H9 (cell line): ENCODE results near the gene SCAMP5. TPM values are rescaled to one million over a fixed set of nuclear protein-coding genes. Genes with fewer than 3 reads are reported as not detected.

Source experiments
- DNase-seq: peaks from one replicate; pipeline ENCODE4 v3.0.0-alpha.2; 2017
- H2AFZ ChIP-seq: one replicate; pipeline ENCODE4 v1.6.1; 2013; ENCODE audit warnings: mild to moderate bottlenecking, low read length, control low read depth, moderate library complexity
- H2AK5ac ChIP-seq: 2 replicates; pipeline ENCODE4 v1.6.1; 2013; ENCODE audit warnings: low read length, control low read depth, mixed read lengths; ENCODE audit not compliant: insufficient read length
- H2BK120ac ChIP-seq: one replicate; pipeline ENCODE4 v1.6.1; 2013; ENCODE audit warnings: low read depth, mild to moderate bottlenecking, low read length, control low read depth, inconsistent platforms; ENCODE audit not compliant: poor library complexity, severe bottlenecking
- H2BK12ac ChIP-seq: 2 replicates; pipeline ENCODE4 v1.6.1; 2013; ENCODE audit warnings: low read length, control low read depth, mixed read lengths, low read depth; ENCODE audit not compliant: insufficient read length
- H2BK15ac ChIP-seq: 2 replicates; pipeline ENCODE4 v1.6.1; 2013; ENCODE audit warnings: low read depth, low read length, control low read depth
- H2BK20ac ChIP-seq: one replicate; pipeline ENCODE4 v1.6.1; 2013; ENCODE audit warnings: low read depth, mild to moderate bottlenecking, low read length, control low read depth, inconsistent platforms; ENCODE audit not compliant: poor library complexity, severe bottlenecking
- H2BK5ac ChIP-seq: 2 replicates; pipeline ENCODE4 v1.6.1; 2013; ENCODE audit warnings: low read length, control low read depth, mixed read lengths; ENCODE audit not compliant: insufficient read length
- H3K14ac ChIP-seq: 2 replicates; pipeline ENCODE4 v1.6.1; 2013; ENCODE audit warnings: low read length, control low read depth; ENCODE audit not compliant: insufficient read depth
- H3K18ac ChIP-seq: 2 replicates; pipeline ENCODE4 v1.6.1; 2013; ENCODE audit warnings: low read depth, mild to moderate bottlenecking, mixed read lengths, low read length, control low read depth; ENCODE audit not compliant: insufficient read length
- H3K23ac ChIP-seq: 2 replicates; pipeline ENCODE4 v1.6.1; 2013; ENCODE audit warnings: low read length, control low read depth, mixed read lengths, low read depth; ENCODE audit not compliant: insufficient read length
- H3K23me2 ChIP-seq: 2 replicates; pipeline ENCODE4 v1.6.1; 2013; ENCODE audit warnings: low read depth, mild to moderate bottlenecking, mixed read lengths, low read length, control low read depth; ENCODE audit not compliant: insufficient read length, poor library complexity, severe bottlenecking
- H3K27ac ChIP-seq: 2 replicates; pipeline ENCODE4 v1.5.1; 2013; ENCODE audit warnings: low read length, control low read depth, mixed read lengths, low read depth; ENCODE audit not compliant: insufficient read length
- H3K27me3 ChIP-seq: 2 replicates; pipeline ENCODE4 v1.6.1; 2013; ENCODE audit warnings: low read length, control low read depth, inconsistent platforms; ENCODE audit not compliant: insufficient read depth
- H3K4ac ChIP-seq: 2 replicates; pipeline ENCODE4 v1.6.1; 2013; ENCODE audit warnings: low read depth, mild to moderate bottlenecking, control low read depth, inconsistent platforms, low read length, moderate library complexity
- H3K4me1 ChIP-seq: 2 replicates; pipeline ENCODE4 v1.6.1; 2013; ENCODE audit warnings: low read length, control low read depth, inconsistent platforms; ENCODE audit not compliant: insufficient read depth
- H3K4me2 ChIP-seq: 2 replicates; pipeline ENCODE4 v1.6.1; 2013; ENCODE audit warnings: low read length, control low read depth, mixed read lengths; ENCODE audit not compliant: insufficient read length, insufficient read depth
- H3K56ac ChIP-seq: 2 replicates; pipeline ENCODE4 v1.6.1; 2013; ENCODE audit warnings: low read depth, mild to moderate bottlenecking, mixed read lengths, low read length, control low read depth; ENCODE audit not compliant: insufficient read length
- H3K79me1 ChIP-seq: 2 replicates; pipeline ENCODE4 v1.6.1; 2013; ENCODE audit warnings: low read depth, mild to moderate bottlenecking, moderate library complexity, low read length, control low read depth, inconsistent platforms; ENCODE audit not compliant: insufficient read depth, poor library complexity, severe bottlenecking
- H3K79me2 ChIP-seq: 2 replicates; pipeline ENCODE4 v1.6.1; 2013; ENCODE audit warnings: low read length, control low read depth, inconsistent platforms; ENCODE audit not compliant: insufficient read depth
- H3K9ac ChIP-seq: 2 replicates; pipeline ENCODE4 v1.6.1; 2013; ENCODE audit warnings: low read length, control low read depth, mixed read lengths; ENCODE audit not compliant: insufficient read length; ENCODE audit errors: extremely low read depth
- H3K9me3 ChIP-seq: one replicate; pipeline ENCODE4 v1.6.1; 2013; ENCODE audit warnings: low read depth, low read length, inconsistent platforms; ENCODE audit not compliant: control insufficient read depth
- H3T11ph ChIP-seq: one replicate; pipeline ENCODE4 v1.6.1; 2013; ENCODE audit warnings: mild to moderate bottlenecking, low read length, control low read depth, inconsistent platforms
- H4K20me1 ChIP-seq: one replicate; pipeline ENCODE4 v1.6.1; 2013; ENCODE audit not compliant: control insufficient read depth, insufficient read length, insufficient read depth
- H4K5ac ChIP-seq: 2 replicates; pipeline ENCODE4 v1.6.1; 2013; ENCODE audit warnings: low read depth, mild to moderate bottlenecking, mixed read lengths, low read length, control low read depth; ENCODE audit not compliant: insufficient read length
- H4K8ac ChIP-seq: replicated peaks from 2 replicates; pipeline ENCODE4 v1.6.1; 2013; ENCODE audit warnings: low read length, control low read depth, mixed read lengths, low read depth; ENCODE audit not compliant: insufficient read length
- H4K91ac ChIP-seq: 2 replicates; pipeline ENCODE4 v1.6.1; 2013; ENCODE audit warnings: low read depth, mild to moderate bottlenecking, moderate library complexity, mixed read lengths, low read length, control low read depth; ENCODE audit not compliant: insufficient read length
- H3K27ac Mint-ChIP-seq, 3 experiments: 2 replicates in 2 of 3; 3 replicates in 1 of 3; pipeline ENCODE4 v1.8.0; 2020 to 2021; ENCODE audit warnings: mixed read lengths in 3 of 3, mild to moderate bottlenecking in 1 of 3, moderate library complexity in 1 of 3
- H3K27me3 Mint-ChIP-seq: 2 replicates; pipeline ENCODE4 v1.8.0; 2021; ENCODE audit warnings: low read depth, mild to moderate bottlenecking, moderate library complexity, mixed read lengths
- H3K36me3 Mint-ChIP-seq, 3 experiments: 2 replicates in 2 of 3; 3 replicates in 1 of 3; pipeline ENCODE4 v1.8.0; 2020 to 2021; ENCODE audit warnings: low read depth in 3 of 3, mixed read lengths in 3 of 3; ENCODE audit not compliant: insufficient read depth in 1 of 3
- H3K4me1 Mint-ChIP-seq, 2 experiments: 2 replicates each; pipeline ENCODE4 v1.8.0; 2020; ENCODE audit warnings: mixed read lengths in 2 of 2
- H3K4me3 Mint-ChIP-seq, 2 experiments: 2 replicates in 1 of 2; 3 replicates in 1 of 2; pipeline ENCODE4 v1.8.0; 2020 to 2021; ENCODE audit warnings: mild to moderate bottlenecking in 2 of 2, mixed read lengths in 2 of 2, moderate library complexity in 1 of 2
- H3K9me3 Mint-ChIP-seq, 2 experiments: 2 replicates in 1 of 2; 3 replicates in 1 of 2; pipeline ENCODE4 v1.8.0; 2020; ENCODE audit warnings: mild to moderate bottlenecking in 2 of 2, mixed read lengths in 2 of 2, moderate library complexity in 1 of 2
- CTCF ChIP-seq: fragments of 200-600 bp; sonication (generic); conservative IDR thresholded peaks from 3 replicates; pipeline ENCODE4 v1.8.0; 2021; ENCODE audit warnings: antibody characterized with exemption, mild to moderate bottlenecking
- WGBS: extraction: QIAGEN DNeasy Blood & Tissue Kit; methylation state at CpG from one replicate; pipeline ENCODE4 v1.1.7; 2013; ENCODE audit warnings: missing lambda C conversion rate, low lambda C conversion rate, mixed read lengths; ENCODE audit not compliant: insufficient read length; ENCODE audit errors: extremely low coverage; 5-methylcytosine and 5-hydroxymethylcytosine counted together
- total RNA-seq: library from RNA; stranded (reverse); gene quantifications from 2 replicates; pipeline ENCODE4 v1.2.1, GENCODE V29; 2021

SCAMP5 gene
- total RNA-seq, 1 experiment from 2014 or later = 47.8 TPM

DNA sequence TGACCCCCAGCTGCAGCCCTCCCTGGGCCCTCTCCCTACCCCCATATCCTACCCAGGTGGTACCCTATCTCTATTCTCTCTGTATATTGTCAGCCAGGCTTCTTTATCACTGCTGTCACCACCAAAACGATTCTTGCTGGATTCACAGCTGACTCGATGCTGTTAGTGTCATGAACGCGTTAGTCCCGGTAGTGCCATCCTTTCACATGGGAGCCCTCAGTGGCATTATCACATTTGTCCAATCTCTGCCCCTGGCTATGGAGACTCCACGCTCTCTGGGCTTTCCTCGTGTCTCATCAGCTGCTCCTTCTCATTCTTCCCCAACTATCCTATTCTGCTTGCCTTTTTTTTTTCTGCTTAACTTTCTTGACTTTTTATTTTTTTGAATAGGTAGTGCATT, 7.0 kb downstream of the SCAMP5 start:
- Histone ChIP-seq H3K4me1 (no peaks in the 10 kb centered on the region), H4K5ac (no peak overlapping the region), H3K56ac (no peak overlapping the region), H3T11ph (no peak overlapping the region), H3K27me3 (no peaks in the 10 kb centered on the region), H3K18ac (no peak overlapping the region), H4K91ac (no peak overlapping the region), H3K4ac (no peak overlapping the region), H3K79me2 (no peaks in the 10 kb centered on the region; the same call in 1 of the 2 replicates), H2AK5ac (no peak overlapping the region), H2BK120ac (no peak overlapping the region), H2AFZ (no peak overlapping the region), H4K20me1 (no peaks in the 10 kb centered on the region), H2BK12ac (no peak overlapping the region), H3K9me3 (no peaks in the 10 kb centered on the region), H4K8ac (no peak overlapping the region), H2BK5ac (no peak overlapping the region), H3K4me2 (no peak overlapping the region), H3K23ac (no peak overlapping the region), H3K14ac (no peak overlapping the region), H3K9ac (no peak overlapping the region), H2BK15ac (no peak overlapping the region), H2BK20ac (no peak overlapping the region), H3K79me1 (peaks cover 2% of the 10 kb centered on the region), H3K23me2 (no peaks in the 10 kb centered on the region), H3K27ac (no peak overlapping the region)
- H3K4me3 Mint-ChIP-seq = no peak overlapping the region
- peaks cover under 1 to 3% of the 10 kb centered on the region in 2 experiments; a peak in 2 of 5 replicates for H3K9me3 Mint-ChIP-seq
- peaks cover 13 to 31% (median 31%) of the 10 kb centered on the region in 3 experiments; a peak in 6 of 7 replicates for H3K36me3 Mint-ChIP-seq
- H3K4me1 Mint-ChIP-seq = peaks cover 0 to 3% of the 10 kb centered on the region in 2 experiments; a peak in 2 of 4 replicates
- H3K27ac Mint-ChIP-seq = no peak overlapping the region; a peak in 1 of 7 replicates
- no peak for TF ChIP-seq CTCF
- H3K27me3 Mint-ChIP-seq = no peaks in the 10 kb centered on the region
- WGBS = no CpG with 5 or more reads among the region's 7 CpGs
- DNase-seq = no peak
